ENCODE measurements around the gene FBXW5. TPM values are rescaled to one million over a fixed set of nuclear protein-coding genes. Genes with fewer than 3 reads are reported as not detected.

Gene FBXW5
- total RNA-seq, 1 experiment from 2014 or later = 72.6 TPM

DNA sequence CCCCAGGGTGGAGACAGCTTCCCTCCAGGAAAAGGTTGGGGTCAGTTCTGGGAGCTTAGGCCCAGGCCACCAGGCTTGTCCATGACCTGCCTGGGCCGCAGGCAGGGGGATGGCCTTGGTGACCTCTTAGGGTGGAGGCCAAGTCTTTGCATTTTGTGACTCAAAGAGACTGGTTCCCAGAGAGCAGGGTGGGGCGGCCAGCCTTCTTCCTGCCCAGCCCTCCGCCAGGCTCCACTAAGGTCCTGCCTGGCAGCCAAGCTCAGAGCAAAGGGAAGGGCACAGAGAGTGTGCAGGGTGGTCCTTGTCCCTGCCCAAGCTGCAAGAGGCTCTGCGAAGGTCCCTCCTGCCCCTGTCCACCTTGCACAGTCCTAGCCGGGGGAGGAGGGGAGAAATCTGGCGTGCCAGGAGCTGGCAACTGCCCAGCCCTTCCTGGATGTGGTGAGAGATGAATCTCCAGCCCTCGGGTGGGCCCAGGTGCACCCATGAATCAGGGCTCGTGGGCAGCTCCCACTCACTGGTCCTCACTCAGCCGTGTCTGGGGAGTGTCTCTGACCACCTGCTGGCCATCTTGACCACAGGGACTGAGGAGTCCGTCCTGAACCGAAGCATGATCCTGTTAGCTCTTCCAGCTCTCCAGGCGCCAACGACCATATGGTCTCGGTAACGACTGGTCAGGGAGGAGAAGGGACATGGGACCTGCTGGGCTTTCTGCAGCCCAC lies 30.4 kb upstream of the FBXW5 start:
- H3K4me3 ChIP-seq (ENCODE audit: low read depth in 2 of 2, low read length in 2 of 2) = no peak overlapping the region
- CTCF ChIA-PET = no interaction called here
- no peaks in the 10 kb centered on the region for H3K36me3 ChIP-seq (ENCODE audit: control insufficient read depth, insufficient read depth, low read length)
- BruUV-seq (replicated peaks) = no TSS peak
- in situ Hi-C loops (cut with HindIII; ENCODE audit: low pct_unique_long_range_greater_than_20kb, low sequenced_read_pairs) (no loop called here), intact Hi-C loops (cut with micrococcal nuclease; ENCODE audit: unreplicated experiment) (no loop called here)
- H3K27ac ChIP-seq (ENCODE audit: low read length) = no peak overlapping the region
- TF ChIP-seq SIN3A (IDR thresholded peaks at IDR 0.05; ENCODE audit: borderline replicate concordance, insufficient read depth, low read depth, low read length) = no peak
- TF ChIP-seq, protein P1, sequence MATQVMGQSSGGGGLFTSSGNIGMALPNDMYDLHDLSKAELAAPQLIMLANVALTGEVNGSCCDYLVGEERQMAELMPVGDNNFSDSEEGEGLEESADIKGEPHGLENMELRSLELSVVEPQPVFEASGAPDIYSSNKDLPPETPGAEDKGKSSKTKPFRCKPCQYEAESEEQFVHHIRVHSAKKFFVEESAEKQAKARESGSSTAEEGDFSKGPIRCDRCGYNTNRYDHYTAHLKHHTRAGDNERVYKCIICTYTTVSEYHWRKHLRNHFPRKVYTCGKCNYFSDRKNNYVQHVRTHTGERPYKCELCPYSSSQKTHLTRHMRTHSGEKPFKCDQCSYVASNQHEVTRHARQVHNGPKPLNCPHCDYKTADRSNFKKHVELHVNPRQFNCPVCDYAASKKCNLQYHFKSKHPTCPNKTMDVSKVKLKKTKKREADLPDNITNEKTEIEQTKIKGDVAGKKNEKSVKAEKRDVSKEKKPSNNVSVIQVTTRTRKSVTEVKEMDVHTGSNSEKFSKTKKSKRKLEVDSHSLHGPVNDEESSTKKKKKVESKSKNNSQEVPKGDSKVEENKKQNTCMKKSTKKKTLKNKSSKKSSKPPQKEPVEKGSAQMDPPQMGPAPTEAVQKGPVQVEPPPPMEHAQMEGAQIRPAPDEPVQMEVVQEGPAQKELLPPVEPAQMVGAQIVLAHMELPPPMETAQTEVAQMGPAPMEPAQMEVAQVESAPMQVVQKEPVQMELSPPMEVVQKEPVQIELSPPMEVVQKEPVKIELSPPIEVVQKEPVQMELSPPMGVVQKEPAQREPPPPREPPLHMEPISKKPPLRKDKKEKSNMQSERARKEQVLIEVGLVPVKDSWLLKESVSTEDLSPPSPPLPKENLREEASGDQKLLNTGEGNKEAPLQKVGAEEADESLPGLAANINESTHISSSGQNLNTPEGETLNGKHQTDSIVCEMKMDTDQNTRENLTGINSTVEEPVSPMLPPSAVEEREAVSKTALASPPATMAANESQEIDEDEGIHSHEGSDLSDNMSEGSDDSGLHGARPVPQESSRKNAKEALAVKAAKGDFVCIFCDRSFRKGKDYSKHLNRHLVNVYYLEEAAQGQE (IDR thresholded peaks at IDR 0.05; ENCODE audit: insufficient read depth in 1 of 2, low read depth in 2 of 2, low read length in 1 of 2) = no peak
- TF ChIP-seq, protein P2, sequence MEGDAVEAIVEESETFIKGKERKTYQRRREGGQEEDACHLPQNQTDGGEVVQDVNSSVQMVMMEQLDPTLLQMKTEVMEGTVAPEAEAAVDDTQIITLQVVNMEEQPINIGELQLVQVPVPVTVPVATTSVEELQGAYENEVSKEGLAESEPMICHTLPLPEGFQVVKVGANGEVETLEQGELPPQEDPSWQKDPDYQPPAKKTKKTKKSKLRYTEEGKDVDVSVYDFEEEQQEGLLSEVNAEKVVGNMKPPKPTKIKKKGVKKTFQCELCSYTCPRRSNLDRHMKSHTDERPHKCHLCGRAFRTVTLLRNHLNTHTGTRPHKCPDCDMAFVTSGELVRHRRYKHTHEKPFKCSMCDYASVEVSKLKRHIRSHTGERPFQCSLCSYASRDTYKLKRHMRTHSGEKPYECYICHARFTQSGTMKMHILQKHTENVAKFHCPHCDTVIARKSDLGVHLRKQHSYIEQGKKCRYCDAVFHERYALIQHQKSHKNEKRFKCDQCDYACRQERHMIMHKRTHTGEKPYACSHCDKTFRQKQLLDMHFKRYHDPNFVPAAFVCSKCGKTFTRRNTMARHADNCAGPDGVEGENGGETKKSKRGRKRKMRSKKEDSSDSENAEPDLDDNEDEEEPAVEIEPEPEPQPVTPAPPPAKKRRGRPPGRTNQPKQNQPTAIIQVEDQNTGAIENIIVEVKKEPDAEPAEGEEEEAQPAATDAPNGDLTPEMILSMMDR (IDR thresholded peaks at IDR 0.05) = no peak
- TF ChIP-seq TCF7L2 (IDR thresholded peaks at IDR 0.05; ENCODE audit: low read depth, low read length) = no peak
- no peak for TF ChIP-seq POLR2AphosphoS5 (IDR thresholded peaks at IDR 0.05; ENCODE audit: low read depth, low read length)
- POLR2A ChIA-PET = no interaction called here
- H3K9me3 ChIP-seq (ENCODE audit: control insufficient read depth, insufficient read depth, low read depth, low read length) = no peaks in the 10 kb centered on the region
- no peak for ATAC-seq
- no peaks in the 10 kb centered on the region for H3K27me3 ChIP-seq (ENCODE audit: control insufficient read depth, insufficient read depth, low read length)
- H3K4me1 ChIP-seq (ENCODE audit: control insufficient read depth, insufficient read depth, low read length) = no peaks in the 10 kb centered on the region
- no peak for DNase-seq (ENCODE audit: low read depth, low spot score)

DNA sequence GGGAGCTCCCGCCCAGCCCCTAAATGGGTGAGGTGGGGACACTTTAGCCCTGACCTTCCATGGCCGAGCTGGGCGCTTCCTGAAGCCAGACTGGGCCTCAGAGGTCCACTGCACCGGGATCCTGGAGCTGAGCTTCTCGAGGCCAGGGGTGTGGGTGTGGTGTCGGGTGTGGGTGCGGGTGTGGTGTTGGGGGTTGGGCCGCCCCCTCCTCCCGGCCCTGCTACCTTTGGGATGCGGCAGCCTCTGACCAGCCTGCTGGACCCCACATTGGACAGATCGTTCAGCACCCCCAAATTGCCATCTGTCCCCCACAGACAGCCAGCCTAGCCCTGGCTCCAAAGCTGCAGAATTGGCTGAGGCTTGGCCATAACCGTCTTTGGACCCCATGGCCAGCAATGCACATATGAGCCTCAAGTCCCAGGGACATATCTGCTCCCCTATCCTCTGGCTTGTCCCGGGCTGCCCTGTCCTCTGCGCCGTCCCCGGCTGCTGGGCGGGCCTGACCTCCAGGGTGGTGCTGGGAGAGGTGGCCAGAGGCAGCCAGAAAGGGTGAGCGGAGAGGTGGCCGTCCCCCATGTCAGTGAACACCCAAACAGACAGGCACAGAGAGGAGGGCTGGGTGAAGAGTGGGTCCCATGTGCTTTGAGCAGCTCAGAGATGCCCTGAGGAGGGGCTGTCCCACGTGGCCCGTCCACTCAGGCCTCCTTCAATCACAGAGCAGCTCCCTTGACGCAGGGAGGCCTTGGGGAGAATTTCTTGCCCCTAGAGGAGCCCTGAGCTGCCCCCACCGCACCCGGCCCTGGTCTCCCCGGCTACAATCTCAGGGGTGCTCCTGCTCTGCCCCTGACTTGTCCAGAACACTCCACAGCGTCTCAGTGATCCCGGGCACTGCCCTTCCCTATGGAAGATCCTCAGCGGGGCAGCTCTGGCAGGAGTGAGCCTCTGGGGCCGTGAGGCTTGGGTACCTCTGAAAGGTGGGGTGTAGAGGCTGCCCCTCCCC lies 29.4 kb upstream of the FBXW5 start:
- no peaks in the 10 kb centered on the region for H3K36me3 ChIP-seq (ENCODE audit: control insufficient read depth, insufficient read depth, low read length)
- no peak overlapping the region for H3K27ac ChIP-seq (ENCODE audit: low read length)
- CTCF ChIA-PET = no interaction called here
- H3K9me3 ChIP-seq (ENCODE audit: control insufficient read depth, insufficient read depth, low read depth, low read length) = no peaks in the 10 kb centered on the region
- H3K4me1 ChIP-seq (ENCODE audit: control insufficient read depth, insufficient read depth, low read length) = no peaks in the 10 kb centered on the region
- no TSS peak for BruUV-seq (replicated peaks)
- H3K27me3 ChIP-seq (ENCODE audit: control insufficient read depth, insufficient read depth, low read length) = no peaks in the 10 kb centered on the region
- H3K4me3 ChIP-seq (ENCODE audit: low read depth in 2 of 2, low read length in 2 of 2) = no peak overlapping the region
- intact Hi-C loops (cut with micrococcal nuclease; ENCODE audit: unreplicated experiment) (no loop called here), in situ Hi-C loops (cut with HindIII; ENCODE audit: low pct_unique_long_range_greater_than_20kb, low sequenced_read_pairs) (no loop called here)
- DNase-seq (ENCODE audit: low read depth, low spot score) (no peak), ATAC-seq (no peak)
- POLR2A ChIA-PET = no interaction called here
- TF ChIP-seq POLR2AphosphoS5 (IDR thresholded peaks at IDR 0.05; ENCODE audit: low read depth, low read length) (no peak), TCF7L2 (IDR thresholded peaks at IDR 0.05; ENCODE audit: low read depth, low read length) (no peak), SIN3A (IDR thresholded peaks at IDR 0.05; ENCODE audit: borderline replicate concordance, insufficient read depth, low read depth, low read length) (no peak)
- TF ChIP-seq, protein P1 (IDR thresholded peaks at IDR 0.05; ENCODE audit: insufficient read depth in 1 of 2, low read depth in 2 of 2, low read length in 1 of 2) = no peak
- TF ChIP-seq, protein P2 (IDR thresholded peaks at IDR 0.05) = no peak
